ENCODE results near the gene MICAL2. TPM values are rescaled to one million over a fixed set of nuclear protein-coding genes. Genes with fewer than 3 reads are reported as not detected.
A peak's percentile ranks its signal among the peaks of the same experiment; 100 is the strongest.

MICAL2 gene
- total RNA-seq, 1 experiment from 2014 or later = 247 TPM

- peak overlapping the region; percentile 91 for H3K27ac Mint-ChIP-seq (ENCODE audit: unreplicated experiment)
- peak overlapping the region; percentile 30 for H3K4me3 Mint-ChIP-seq (ENCODE audit: unreplicated experiment)
- DNase-seq = no peak
- H3K27me3 Mint-ChIP-seq (ENCODE audit: insufficient read depth, unreplicated experiment) = no peaks in the 10 kb centered on the region
- peaks cover 59% of the 10 kb centered on the region for H3K4me1 Mint-ChIP-seq (ENCODE audit: low read depth, unreplicated experiment)
- Histone ChIP-seq H3K27me3 (replicated peaks; ENCODE audit: control insufficient read depth, insufficient read depth, low read length) (no peaks in the 10 kb centered on the region), H3K4me1 (peaks cover 85% of the 10 kb centered on the region), H3K36me3 (ENCODE audit: control insufficient read depth, insufficient read depth, low read length) (peaks cover 11% of the 10 kb centered on the region), H3K4me3 (ENCODE audit: low read depth, low read length) (no peak overlapping the region), H3K9me3 (no peaks in the 10 kb centered on the region)
- peaks cover 100% of the 10 kb centered on the region for H3K36me3 Mint-ChIP-seq (ENCODE audit: insufficient read depth, unreplicated experiment)
- intact Hi-C loops (cut with micrococcal nuclease; ENCODE audit: unreplicated experiment) = loop anchor here (1.0 to 2.0 kb wide), 2 partner anchors 13 to 18 kb away; no protein-coding TSS in a partner anchor
- ChIA-PET CTCF (interaction anchor here (0.6 to 1.0 kb wide), 3 partner anchors 103 to 195 kb away, joined by 3 to 11 read pairs (median 4); no protein-coding TSS in a partner anchor), POLR2A (interaction anchor here (0.6 to 0.7 kb wide), 2 partner anchors 56 to 109 kb away, joined by 5 to 9 read pairs; no protein-coding TSS in a partner anchor)
- no peak for TF ChIP-seq CTCF (IDR thresholded peaks at IDR 0.05; ENCODE audit: insufficient read depth in 1 of 2, low read depth in 1 of 2, low read length in 1 of 2, severe bottlenecking in 1 of 2, unreplicated experiment in 1 of 2)
- H3K9me3 Mint-ChIP-seq (ENCODE audit: unreplicated experiment) = no peaks in the 10 kb centered on the region
- BruUV-seq (replicated peaks) = no TSS peak
Measured at GRCh38 chr11:12219757-12220156, 109.4 kb downstream of the MICAL2 start.

- ChIA-PET POLR2A (no interaction called here), CTCF (no interaction called here)
- Histone ChIP-seq H3K4me1 (peaks cover 80% of the 10 kb centered on the region), H3K36me3 (ENCODE audit: control insufficient read depth, insufficient read depth, low read length) (peaks cover 11% of the 10 kb centered on the region), H3K4me3 (ENCODE audit: low read depth, low read length) (no peak overlapping the region), H3K27me3 (replicated peaks; ENCODE audit: control insufficient read depth, insufficient read depth, low read length) (no peaks in the 10 kb centered on the region), H3K9me3 (no peaks in the 10 kb centered on the region)
- peaks cover 100% of the 10 kb centered on the region for H3K36me3 Mint-ChIP-seq (ENCODE audit: insufficient read depth, unreplicated experiment)
- TF ChIP-seq CTCF (IDR thresholded peaks at IDR 0.05; ENCODE audit: insufficient read depth in 1 of 2, low read depth in 1 of 2, low read length in 1 of 2, severe bottlenecking in 1 of 2, unreplicated experiment in 1 of 2) = no peak
- no TSS peak for BruUV-seq (replicated peaks)
- DNase-seq = no peak
- peak overlapping the region; percentile 91 for H3K27ac Mint-ChIP-seq (ENCODE audit: unreplicated experiment)
- no peak overlapping the region for H3K4me3 Mint-ChIP-seq (ENCODE audit: unreplicated experiment)
- H3K9me3 Mint-ChIP-seq (ENCODE audit: unreplicated experiment) = no peaks in the 10 kb centered on the region
- H3K4me1 Mint-ChIP-seq (ENCODE audit: low read depth, unreplicated experiment) = peaks cover 53% of the 10 kb centered on the region
- intact Hi-C loops (cut with micrococcal nuclease; ENCODE audit: unreplicated experiment) = no loop called here
- H3K27me3 Mint-ChIP-seq (ENCODE audit: insufficient read depth, unreplicated experiment) = no peaks in the 10 kb centered on the region
Measured at GRCh38 chr11:12220305-12220704, 109.9 kb downstream of the MICAL2 start.

GRCh38 chr11:12221051-12221535 lies 110.7 kb downstream of the MICAL2 start:
- H3K9me3 ChIP-seq = no peaks in the 10 kb centered on the region
- intact Hi-C loops (cut with micrococcal nuclease; ENCODE audit: unreplicated experiment) = no loop called here
- H3K36me3 Mint-ChIP-seq (ENCODE audit: insufficient read depth, unreplicated experiment) = peaks cover 100% of the 10 kb centered on the region
- H3K4me3 Mint-ChIP-seq (ENCODE audit: unreplicated experiment) = no peak overlapping the region
- H3K4me1 Mint-ChIP-seq (ENCODE audit: low read depth, unreplicated experiment) = peaks cover 51% of the 10 kb centered on the region
- H3K27ac Mint-ChIP-seq (ENCODE audit: unreplicated experiment) = peak overlapping the region; percentile 91
- ChIA-PET POLR2A (no interaction called here), CTCF (no interaction called here)
- H3K36me3 ChIP-seq (ENCODE audit: control insufficient read depth, insufficient read depth, low read length) = peaks cover 12% of the 10 kb centered on the region
- no peaks in the 10 kb centered on the region for H3K9me3 Mint-ChIP-seq (ENCODE audit: unreplicated experiment)
- H3K27me3 Mint-ChIP-seq (ENCODE audit: insufficient read depth, unreplicated experiment) = no peaks in the 10 kb centered on the region
- no peaks in the 10 kb centered on the region for H3K27me3 ChIP-seq (replicated peaks; ENCODE audit: control insufficient read depth, insufficient read depth, low read length)
- no peak overlapping the region for H3K4me3 ChIP-seq (ENCODE audit: low read depth, low read length)
- BruUV-seq (replicated peaks) = no TSS peak
- H3K4me1 ChIP-seq = peaks cover 75% of the 10 kb centered on the region
- DNase-seq = no peak
- no peak for TF ChIP-seq CTCF (IDR thresholded peaks at IDR 0.05; ENCODE audit: insufficient read depth in 1 of 2, low read depth in 1 of 2, low read length in 1 of 2, severe bottlenecking in 1 of 2, unreplicated experiment in 1 of 2)

Data from Caco-2 (cell line).